Limb (tissue), 2 donors: ENCODE measurements around the gene TSPEAR.
"Not testable (repeated sequence)": the region's sequence is repeated elsewhere in the genome, so short reads cannot be mapped to it uniquely, and the experiment has no call there.

ENCODE experiments used
- DNase-seq, 2 donors: peaks; one replicate each; pipeline ENCODE4 v3.0.0-alpha.2; 2016; ENCODE audit errors: extremely low spot score in 2 of 2

Gene TSPEAR

GRCh38 chr21:44612669-44613229, 98.6 kb downstream of the TSPEAR start:
- no peak for DNase-seq

GRCh38 chr21:44612029-44612486, 99.3 kb downstream of the TSPEAR start, which contains the start of gene KRTAP10-8:
KRTAP10-8 (plus strand) TSS chr21:44612079; CDS start chr21:44612101, 22 bp downstream.
- no peak for DNase-seq

- DNase-seq = no peak
These were observed 99.8 kb downstream of the TSPEAR start for GRCh38 chr21:44611551-44611950.

GRCh38 chr21:44610157-44610843, 101.1 kb downstream of the TSPEAR start:
- DNase-seq = not testable (repeated sequence)

GRCh38 chr21:44609193-44609592, 102.2 kb downstream of the TSPEAR start:
- DNase-seq = no peak

DNA sequence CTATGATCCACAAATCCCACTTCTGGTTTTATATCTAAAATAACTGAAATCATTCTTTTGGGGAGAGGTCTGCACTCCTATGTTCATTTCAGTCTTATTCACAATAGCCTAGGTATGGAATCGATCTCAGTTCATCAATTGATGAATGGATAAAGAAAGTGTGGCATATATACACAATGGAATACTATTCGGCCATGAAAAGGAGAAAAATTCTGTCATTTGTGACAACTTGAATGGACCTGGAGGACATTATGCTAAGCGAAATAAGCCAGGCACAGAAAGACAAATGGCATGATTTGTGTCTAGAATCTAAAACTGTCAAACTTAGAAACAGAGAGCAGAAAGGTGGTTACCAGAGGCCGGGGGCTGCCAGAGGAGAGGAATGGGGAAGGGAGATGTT, 104.9 kb downstream of the TSPEAR start:
- no peak for DNase-seq

GRCh38 chr21:44603911-44604310, 107.5 kb downstream of the TSPEAR start:
- DNase-seq = no peak

DNA sequence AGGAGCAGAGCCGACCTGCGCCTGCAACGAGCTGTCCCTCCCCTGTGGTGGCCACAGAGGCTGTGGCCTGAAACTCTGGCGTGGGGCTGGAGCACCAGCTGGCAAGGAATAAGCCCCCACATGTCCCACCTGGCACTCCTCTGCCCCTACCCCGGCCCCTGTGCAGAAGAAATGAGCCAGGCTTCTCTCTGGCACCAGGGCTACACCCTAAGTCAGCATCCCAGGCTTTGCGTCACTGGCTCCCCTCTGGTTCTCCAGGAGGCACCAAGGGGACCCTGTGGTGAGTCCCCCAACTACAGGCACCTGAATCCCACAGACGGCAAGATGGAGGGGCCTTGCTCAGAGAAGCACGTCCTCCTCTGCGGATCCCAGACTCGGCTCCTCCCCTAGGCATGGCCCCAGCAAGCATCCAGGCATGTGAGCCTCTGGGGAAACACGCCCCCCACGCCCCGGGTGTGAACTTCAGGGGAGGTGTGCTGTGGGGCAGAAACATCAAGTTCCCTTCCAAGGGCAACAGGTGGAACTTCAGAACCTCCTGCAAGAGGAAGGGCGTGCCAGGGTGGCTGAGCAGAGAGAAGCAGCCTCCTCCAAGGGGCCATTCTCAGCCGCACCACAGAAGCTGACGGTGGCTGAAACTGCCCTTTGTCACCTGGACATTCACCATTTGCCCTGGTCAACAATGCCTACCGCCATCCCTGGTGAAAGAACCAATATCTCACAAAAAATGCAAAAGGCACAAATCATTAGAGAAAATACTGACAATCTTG, 108.1 kb downstream of the TSPEAR start:
- DNase-seq = no peak

DNA sequence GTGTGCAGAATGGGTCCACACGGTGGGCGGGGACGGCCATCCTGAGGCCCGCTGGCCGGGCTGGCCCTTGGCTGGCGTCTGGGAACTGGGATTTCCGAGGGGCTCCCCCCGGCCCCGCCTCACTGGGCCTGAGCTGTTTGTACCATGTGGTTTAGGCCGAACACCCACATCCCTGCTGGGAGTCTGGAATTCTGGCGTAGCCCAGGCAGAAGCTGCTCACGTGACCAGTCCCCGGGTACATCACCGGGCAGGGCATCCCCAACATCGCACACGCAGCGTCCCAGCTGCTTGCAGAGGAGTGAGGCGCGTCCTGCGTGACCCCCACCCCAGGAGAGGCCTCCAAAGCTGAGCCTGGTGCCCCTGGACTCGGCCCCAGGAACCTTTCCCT, 108.9 kb downstream of the TSPEAR start:
- DNase-seq = no peak

GRCh38 chr21:44601596-44602462, 109.5 kb downstream of the TSPEAR start:
- DNase-seq = no peak

GRCh38 chr21:44601091-44601490, 110.3 kb downstream of the TSPEAR start:
- not testable (repeated sequence) for DNase-seq

DNA sequence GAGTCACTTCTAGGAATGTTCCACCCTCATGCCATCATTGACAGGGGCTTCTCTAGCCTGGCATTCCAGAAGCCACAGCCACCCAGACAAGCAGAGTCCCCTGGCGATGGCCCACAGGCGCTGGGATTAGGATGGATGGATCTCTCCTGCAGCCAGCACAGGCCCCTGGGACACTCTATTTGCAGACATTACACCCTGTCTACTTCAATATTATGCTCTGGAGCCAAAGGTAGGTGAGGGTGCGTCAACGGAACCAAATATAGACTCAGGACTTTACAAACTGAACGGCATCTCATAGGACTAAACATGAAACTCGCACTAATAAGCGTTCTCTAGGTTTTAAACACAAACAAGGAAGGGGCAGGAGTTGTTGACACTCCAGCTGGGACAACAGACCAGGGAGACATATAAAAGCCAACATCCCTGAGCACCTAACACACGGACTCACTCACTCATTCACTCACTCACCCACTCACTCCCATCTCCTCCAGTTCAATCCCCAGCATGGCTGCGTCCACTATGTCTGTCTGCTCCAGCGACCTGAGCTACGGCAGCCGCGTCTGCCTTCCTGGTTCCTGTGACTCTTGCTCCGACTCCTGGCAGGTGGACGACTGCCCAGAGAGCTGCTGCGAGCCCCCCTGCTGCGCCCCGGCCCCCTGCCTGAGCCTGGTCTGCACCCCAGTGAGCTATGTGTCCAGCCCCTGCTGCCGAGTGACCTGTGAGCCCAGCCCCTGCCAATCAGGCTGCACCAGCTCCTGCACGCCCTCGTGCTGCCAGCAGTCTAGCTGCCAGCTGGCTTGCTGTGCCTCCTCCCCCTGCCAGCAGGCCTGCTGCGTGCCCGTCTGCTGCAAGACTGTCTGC, 111.0 kb downstream of the TSPEAR start, which contains the start of gene KRTAP10-7:
KRTAP10-7 (plus strand) TSS at position 480 of the 861 bp plus-strand sequence; CDS start at position 505, 25 bp downstream.
- not testable (repeated sequence) for DNase-seq

GRCh38 chr21:44599264-44600029, 111.9 kb downstream of the TSPEAR start:
- no peak for DNase-seq

DNA sequence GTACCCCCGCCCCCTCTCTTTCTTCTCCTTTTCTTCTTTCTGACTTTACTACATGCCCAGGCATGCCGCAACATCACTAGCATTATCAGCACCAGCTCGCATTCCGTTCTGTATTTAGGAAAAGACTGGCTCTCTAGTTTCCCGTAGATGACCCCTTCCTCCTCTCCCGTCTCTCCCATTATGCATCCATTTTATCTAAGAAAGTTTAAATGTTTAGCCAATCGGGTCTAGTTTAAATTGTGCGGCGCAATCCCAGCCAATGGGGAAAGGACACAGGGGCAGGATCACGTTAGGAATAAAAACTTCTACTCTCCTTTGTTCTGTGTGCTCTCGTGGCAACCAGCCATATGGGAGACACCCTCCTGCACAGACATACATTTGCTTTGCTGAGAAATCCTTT, 113.3 kb downstream of the TSPEAR start:
- DNase-seq = no peak

- no peak for DNase-seq
These were observed 115.2 kb downstream of the TSPEAR start for GRCh38 chr21:44596068-44596725.

GRCh38 chr21:44595524-44595923, 115.8 kb downstream of the TSPEAR start:
- DNase-seq = no peak

DNA sequence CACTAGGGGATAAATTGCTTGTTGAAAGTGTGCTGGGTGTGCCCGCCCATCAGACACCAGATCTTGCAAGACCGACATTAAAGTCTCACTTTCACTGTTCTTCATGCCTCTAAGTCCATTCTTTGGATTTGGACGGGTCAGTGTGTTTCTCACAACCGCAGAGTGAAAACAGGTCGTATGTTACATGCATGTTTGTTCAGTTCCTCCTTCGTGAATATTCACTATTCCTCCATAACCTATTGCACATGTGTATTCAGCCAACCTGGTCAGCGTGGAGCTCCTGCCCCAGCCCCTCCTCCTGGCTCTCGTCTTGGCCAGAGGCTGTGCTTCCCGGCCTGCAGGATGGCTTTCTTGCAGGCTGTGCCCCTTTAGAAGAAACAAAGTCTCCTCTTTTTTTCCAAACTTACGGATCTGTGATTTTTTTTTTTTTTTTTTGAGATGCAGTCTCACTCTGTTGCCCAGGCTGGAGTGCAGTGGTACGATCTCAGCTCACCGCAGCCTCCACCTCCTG, 116.9 kb downstream of the TSPEAR start:
- DNase-seq = no peak

- no peak for DNase-seq
These were observed 117.6 kb downstream of the TSPEAR start for GRCh38 chr21:44593598-44594405.
